Ovary (tissue), 3 donors: ENCODE data around the gene ATP2C2.

ENCODE experiments used
- CTCF ChIP-seq, 3 donors: fragments of 450-650 bp in 2 of 3; fragments of 200-600 bp in 1 of 3; IDR thresholded peaks; one replicate each; pipeline versions ENCODE4 v1.5.1 to v1.8.0; 2016 to 2022; ENCODE audit warnings: antibody characterized with exemption in 3 of 3, mild to moderate bottlenecking in 1 of 3
- EP300 ChIP-seq: sonication (generic); formaldehyde crosslinking; IDR thresholded peaks from one replicate; pipeline ENCODE4 v1.6.1; 2017; ENCODE audit warnings: antibody characterized with exemption
- POLR2A ChIP-seq: fragments of 450-650 bp; IDR thresholded peaks from one replicate; pipeline ENCODE4 v1.6.1; 2017; ENCODE audit warnings: antibody characterized with exemption, mild to moderate bottlenecking, moderate library complexity
- donor health status: DM: no; HTN: no; CAD: no.

GRCh38 chr16:84360170-84360569 is 8.2 kb upstream of the ATP2C2 start:
- TF ChIP-seq CTCF (IDR thresholded peaks at IDR 0.05) (no peak), EP300 (no peak), POLR2A (no peak)
